GM19455 (cell line): ENCODE data around the gene STIP1.

Experiments used
- ATAC-seq: cut with Tn5 transposase; IDR thresholded peaks from one replicate; pipeline ENCODE4 v1.9.1; 2021; ENCODE audit not compliant: unreplicated experiment

Gene STIP1

GRCh38 chr11:64248578-64248977 is 62.6 kb downstream of the STIP1 start:
- ATAC-seq = no peak

- ATAC-seq = no peak
These were observed 63.1 kb downstream of the STIP1 start for GRCh38 chr11:64249038-64249437.

GRCh38 chr11:64249563-64250414 is 63.8 kb downstream of the STIP1 start:
- no peak for ATAC-seq

GRCh38 chr11:64250415-64251015 is 64.5 kb downstream of the STIP1 start:
- ATAC-seq = no peak

GRCh38 chr11:64251016-64251752 is 65.2 kb downstream of the STIP1 start, which contains the start of gene PLCB3:
Gene PLCB3, plus strand, starts transcription at chr11:64251530. Its CDS starts 120 bp downstream, at chr11:64251650.
- ATAC-seq = no peak

- ATAC-seq = no peak
These were observed 65.7 kb downstream of the STIP1 start for GRCh38 chr11:64251753-64252002.

GRCh38 chr11:64252003-64252872 is 66.3 kb downstream of the STIP1 start:
- no peak for ATAC-seq

GRCh38 chr11:64253043-64253442 is 67.1 kb downstream of the STIP1 start:
- ATAC-seq = no peak

GRCh38 chr11:64253481-64253880 is 67.5 kb downstream of the STIP1 start:
- no peak for ATAC-seq
